Measurements from ENCODE around the gene ARL14EP. TPM values are rescaled to one million over a fixed set of nuclear protein-coding genes. Genes with fewer than 3 reads are reported as not detected.

Gene ARL14EP
- total RNA-seq, 1 experiment from 2014 or later: 22.1 TPM

DNA sequence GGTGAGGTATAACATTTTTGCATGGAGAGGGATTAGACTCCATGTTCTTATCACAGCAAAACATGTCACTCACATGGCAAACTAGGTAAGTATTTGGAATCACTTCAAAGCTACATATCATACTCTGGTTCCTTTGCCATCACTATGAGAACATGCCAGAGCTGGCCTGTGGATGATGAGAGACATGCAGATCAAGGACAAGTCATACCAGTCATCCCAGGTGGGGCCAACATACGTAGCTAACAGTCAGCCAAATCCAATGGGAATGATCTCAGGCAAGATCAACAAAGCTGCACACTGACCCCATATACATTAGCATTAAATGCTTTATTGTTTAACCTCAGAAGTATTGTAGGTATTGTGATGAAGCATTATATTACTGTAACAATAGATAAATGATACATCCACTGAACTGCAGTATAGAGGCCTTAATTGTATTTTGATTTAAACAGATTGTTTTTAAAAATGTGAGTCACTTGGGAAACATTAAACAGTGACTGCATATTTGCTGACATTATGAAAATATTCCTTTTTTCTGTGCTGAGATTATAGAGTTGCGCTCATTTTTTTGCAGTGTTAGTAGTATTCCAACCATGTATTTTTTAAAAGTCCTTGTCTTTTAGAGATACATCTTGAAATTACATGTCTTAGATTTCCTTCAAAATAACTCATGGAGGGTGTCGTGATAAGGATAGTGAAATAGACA is 37.3 kb upstream of the ARL14EP start:
- Histone ChIP-seq H3K9me3 (ENCODE audit: control insufficient read depth, insufficient read depth, low read depth, low read length) (no peaks in the 10 kb centered on the region), H3K36me3 (ENCODE audit: control insufficient read depth, insufficient read depth, low read length) (no peaks in the 10 kb centered on the region), H3K4me1 (ENCODE audit: control insufficient read depth, insufficient read depth, low read length) (no peaks in the 10 kb centered on the region), H3K27me3 (ENCODE audit: control insufficient read depth, insufficient read depth, low read length) (no peaks in the 10 kb centered on the region), H3K27ac (ENCODE audit: low read length) (no peak overlapping the region), H3K4me3 (ENCODE audit: low read depth in 2 of 2, low read length in 2 of 2) (no peak overlapping the region)
- in situ Hi-C loops (cut with HindIII; ENCODE audit: low pct_unique_long_range_greater_than_20kb, low sequenced_read_pairs): no loop called here
- ATAC-seq: no peak
- no TSS peak for BruUV-seq (replicated peaks)
- POLR2A ChIA-PET: no interaction called here
- CTCF ChIA-PET: no interaction called here
- intact Hi-C loops (cut with micrococcal nuclease; ENCODE audit: unreplicated experiment): no loop called here
- TF ChIP-seq, protein P1, sequence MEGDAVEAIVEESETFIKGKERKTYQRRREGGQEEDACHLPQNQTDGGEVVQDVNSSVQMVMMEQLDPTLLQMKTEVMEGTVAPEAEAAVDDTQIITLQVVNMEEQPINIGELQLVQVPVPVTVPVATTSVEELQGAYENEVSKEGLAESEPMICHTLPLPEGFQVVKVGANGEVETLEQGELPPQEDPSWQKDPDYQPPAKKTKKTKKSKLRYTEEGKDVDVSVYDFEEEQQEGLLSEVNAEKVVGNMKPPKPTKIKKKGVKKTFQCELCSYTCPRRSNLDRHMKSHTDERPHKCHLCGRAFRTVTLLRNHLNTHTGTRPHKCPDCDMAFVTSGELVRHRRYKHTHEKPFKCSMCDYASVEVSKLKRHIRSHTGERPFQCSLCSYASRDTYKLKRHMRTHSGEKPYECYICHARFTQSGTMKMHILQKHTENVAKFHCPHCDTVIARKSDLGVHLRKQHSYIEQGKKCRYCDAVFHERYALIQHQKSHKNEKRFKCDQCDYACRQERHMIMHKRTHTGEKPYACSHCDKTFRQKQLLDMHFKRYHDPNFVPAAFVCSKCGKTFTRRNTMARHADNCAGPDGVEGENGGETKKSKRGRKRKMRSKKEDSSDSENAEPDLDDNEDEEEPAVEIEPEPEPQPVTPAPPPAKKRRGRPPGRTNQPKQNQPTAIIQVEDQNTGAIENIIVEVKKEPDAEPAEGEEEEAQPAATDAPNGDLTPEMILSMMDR (IDR thresholded peaks at IDR 0.05): no peak
- TF ChIP-seq, protein P2, sequence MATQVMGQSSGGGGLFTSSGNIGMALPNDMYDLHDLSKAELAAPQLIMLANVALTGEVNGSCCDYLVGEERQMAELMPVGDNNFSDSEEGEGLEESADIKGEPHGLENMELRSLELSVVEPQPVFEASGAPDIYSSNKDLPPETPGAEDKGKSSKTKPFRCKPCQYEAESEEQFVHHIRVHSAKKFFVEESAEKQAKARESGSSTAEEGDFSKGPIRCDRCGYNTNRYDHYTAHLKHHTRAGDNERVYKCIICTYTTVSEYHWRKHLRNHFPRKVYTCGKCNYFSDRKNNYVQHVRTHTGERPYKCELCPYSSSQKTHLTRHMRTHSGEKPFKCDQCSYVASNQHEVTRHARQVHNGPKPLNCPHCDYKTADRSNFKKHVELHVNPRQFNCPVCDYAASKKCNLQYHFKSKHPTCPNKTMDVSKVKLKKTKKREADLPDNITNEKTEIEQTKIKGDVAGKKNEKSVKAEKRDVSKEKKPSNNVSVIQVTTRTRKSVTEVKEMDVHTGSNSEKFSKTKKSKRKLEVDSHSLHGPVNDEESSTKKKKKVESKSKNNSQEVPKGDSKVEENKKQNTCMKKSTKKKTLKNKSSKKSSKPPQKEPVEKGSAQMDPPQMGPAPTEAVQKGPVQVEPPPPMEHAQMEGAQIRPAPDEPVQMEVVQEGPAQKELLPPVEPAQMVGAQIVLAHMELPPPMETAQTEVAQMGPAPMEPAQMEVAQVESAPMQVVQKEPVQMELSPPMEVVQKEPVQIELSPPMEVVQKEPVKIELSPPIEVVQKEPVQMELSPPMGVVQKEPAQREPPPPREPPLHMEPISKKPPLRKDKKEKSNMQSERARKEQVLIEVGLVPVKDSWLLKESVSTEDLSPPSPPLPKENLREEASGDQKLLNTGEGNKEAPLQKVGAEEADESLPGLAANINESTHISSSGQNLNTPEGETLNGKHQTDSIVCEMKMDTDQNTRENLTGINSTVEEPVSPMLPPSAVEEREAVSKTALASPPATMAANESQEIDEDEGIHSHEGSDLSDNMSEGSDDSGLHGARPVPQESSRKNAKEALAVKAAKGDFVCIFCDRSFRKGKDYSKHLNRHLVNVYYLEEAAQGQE (IDR thresholded peaks at IDR 0.05; ENCODE audit: insufficient read depth in 1 of 2, low read depth in 2 of 2, low read length in 1 of 2): no peak
- TF ChIP-seq POLR2AphosphoS5 (IDR thresholded peaks at IDR 0.05; ENCODE audit: low read depth, low read length): no peak
- TF ChIP-seq SIN3A (IDR thresholded peaks at IDR 0.05; ENCODE audit: borderline replicate concordance, insufficient read depth, low read depth, low read length): no peak
- TF ChIP-seq TCF7L2 (IDR thresholded peaks at IDR 0.05; ENCODE audit: low read depth, low read length): no peak
- DNase-seq (ENCODE audit: low read depth, low spot score): no peak

DNA sequence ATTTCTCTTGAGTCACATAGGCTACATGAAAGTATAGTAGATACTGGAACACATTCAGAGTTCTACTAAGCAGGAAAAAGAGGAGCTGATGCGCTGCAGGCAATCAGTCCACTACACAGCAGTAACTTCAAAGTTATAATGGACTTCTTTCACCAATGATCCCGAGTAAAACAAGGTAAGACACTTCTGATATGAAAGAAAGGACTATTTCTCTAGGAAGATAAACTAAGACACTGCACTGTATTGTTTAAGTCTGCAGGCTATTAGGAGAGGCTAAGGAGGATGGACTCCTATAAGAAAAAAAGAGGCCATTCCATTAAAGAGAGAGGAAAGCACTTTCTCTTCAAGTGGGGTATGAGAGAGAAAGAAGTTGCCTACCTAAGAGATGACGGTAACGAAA is 31.6 kb upstream of the ARL14EP start:
- BruUV-seq (replicated peaks): no TSS peak
- CTCF ChIA-PET: no interaction called here
- Histone ChIP-seq H3K4me1 (ENCODE audit: control insufficient read depth, insufficient read depth, low read length) (no peaks in the 10 kb centered on the region), H3K27ac (ENCODE audit: low read length) (no peak overlapping the region), H3K36me3 (ENCODE audit: control insufficient read depth, insufficient read depth, low read length) (no peaks in the 10 kb centered on the region), H3K9me3 (ENCODE audit: control insufficient read depth, insufficient read depth, low read depth, low read length) (no peaks in the 10 kb centered on the region), H3K27me3 (ENCODE audit: control insufficient read depth, insufficient read depth, low read length) (no peaks in the 10 kb centered on the region), H3K4me3 (ENCODE audit: low read depth in 2 of 2, low read length in 2 of 2) (no peak overlapping the region)
- POLR2A ChIA-PET: no interaction called here
- no peak for DNase-seq (ENCODE audit: low read depth, low spot score)
- no peak for ATAC-seq
- in situ Hi-C loops (cut with HindIII; ENCODE audit: low pct_unique_long_range_greater_than_20kb, low sequenced_read_pairs): no loop called here
- TF ChIP-seq, protein P2 (IDR thresholded peaks at IDR 0.05; ENCODE audit: insufficient read depth in 1 of 2, low read depth in 2 of 2, low read length in 1 of 2): no peak
- TF ChIP-seq POLR2AphosphoS5 (IDR thresholded peaks at IDR 0.05; ENCODE audit: low read depth, low read length): no peak
- no peak for TF ChIP-seq SIN3A (IDR thresholded peaks at IDR 0.05; ENCODE audit: borderline replicate concordance, insufficient read depth, low read depth, low read length)
- TF ChIP-seq, protein P1 (IDR thresholded peaks at IDR 0.05): no peak
- TF ChIP-seq TCF7L2 (IDR thresholded peaks at IDR 0.05; ENCODE audit: low read depth, low read length): no peak
- intact Hi-C loops (cut with micrococcal nuclease; ENCODE audit: unreplicated experiment): no loop called here

Data from Panc1 (cell line).